Naive thymus-derived CD4-positive, alpha-beta T cell (primary cell): ENCODE measurements around the gene MEG3. TPM values are rescaled to one million over a fixed set of nuclear protein-coding genes. Genes with fewer than 3 reads are reported as not detected.

Source experiments
- ATAC-seq: fragments of 150-1000 bp; cut with Tn5 transposase; 2 replicates; pipeline ENCODE4 v1.10.0; 2021; ENCODE audit warnings: mild to moderate bottlenecking, moderate library complexity
- CTCF ChIA-PET: fragments of 350-600 bp; sonication (Branson Sonifier 250); formaldehyde crosslinking; loops from one replicate; lab custom pipeline; 2021; ENCODE audit warnings: antibody characterized with exemption; lab: Charles Lee
- POLR2A ChIA-PET: fragments of 350-600 bp; sonication (Branson Sonifier 250); formaldehyde crosslinking; loops from one replicate; lab custom pipeline; 2021; ENCODE audit warnings: antibody characterized with exemption, inconsistent platforms; lab: Charles Lee
- DNase-seq, 9 donors: peaks; one replicate each; pipeline versions ENCODE4 v3.0.0 to v3.0.0-alpha.2; 2020 to 2022; ENCODE audit warnings: mixed read lengths in 1 of 9
- H3K27ac ChIP-seq: one replicate; pipeline ENCODE4 v1.7.0; 2013; ENCODE audit warnings: mild to moderate bottlenecking, low read depth, low read length, moderate library complexity
- H3K27me3 ChIP-seq, 2 donors: one replicate each; pipeline ENCODE4 v1.7.0; 2013; ENCODE audit warnings: low read length in 2 of 2, mild to moderate bottlenecking in 2 of 2, moderate library complexity in 2 of 2; ENCODE audit not compliant: control insufficient read depth in 2 of 2, insufficient read depth in 2 of 2
- H3K36me3 ChIP-seq, 3 experiments: 1 replicate in 2 of 3; 2 replicates in 1 of 3; pipeline ENCODE4 v1.7.0; 2013; ENCODE audit warnings: low read length in 3 of 3, mild to moderate bottlenecking in 3 of 3, moderate library complexity in 1 of 3; ENCODE audit not compliant: insufficient read depth in 3 of 3, control insufficient read depth in 2 of 3
- H3K4me1 ChIP-seq, 2 donors: one replicate each; pipeline ENCODE4 v1.7.0; 2013; ENCODE audit warnings: low read length in 2 of 2, mild to moderate bottlenecking in 2 of 2, moderate library complexity in 1 of 2; ENCODE audit not compliant: control insufficient read depth in 2 of 2, insufficient read depth in 2 of 2
- H3K4me3 ChIP-seq: 2 replicates; pipeline ENCODE4 v1.7.0; 2013; ENCODE audit warnings: mild to moderate bottlenecking, low read length
- H3K9me3 ChIP-seq, 3 experiments: 1 replicate in 2 of 3; 2 replicates in 1 of 3; pipeline ENCODE4 v1.7.0; 2013; ENCODE audit warnings: low read length in 3 of 3; ENCODE audit not compliant: control insufficient read depth in 2 of 3
- H3K27ac Mint-ChIP-seq, 9 donors: one replicate each; pipeline ENCODE4 v1.8.0; 2020 to 2022; ENCODE audit warnings: mixed read lengths in 9 of 9, mild to moderate bottlenecking in 8 of 9, moderate library complexity in 5 of 9, inconsistent platforms in 2 of 9
- H3K27me3 Mint-ChIP-seq, 5 donors: one replicate each; pipeline ENCODE4 v1.8.0; 2021 to 2022; ENCODE audit warnings: mixed read lengths in 5 of 5, mild to moderate bottlenecking in 1 of 5
- H3K36me3 Mint-ChIP-seq, 5 donors: one replicate each; pipeline ENCODE4 v1.8.0; 2020 to 2022; ENCODE audit warnings: mixed read lengths in 5 of 5, mild to moderate bottlenecking in 3 of 5, inconsistent platforms in 1 of 5
- H3K4me1 Mint-ChIP-seq, 7 donors: one replicate each; pipeline ENCODE4 v1.8.0; 2020 to 2022; ENCODE audit warnings: mixed read lengths in 7 of 7, mild to moderate bottlenecking in 3 of 7, inconsistent platforms in 1 of 7
- H3K4me3 Mint-ChIP-seq, 10 donors: one replicate each; pipeline ENCODE4 v1.8.0; 2020 to 2022; ENCODE audit warnings: mild to moderate bottlenecking in 10 of 10, mixed read lengths in 10 of 10, moderate library complexity in 6 of 10, inconsistent platforms in 2 of 10
- H3K9me3 Mint-ChIP-seq, 11 donors: one replicate each; pipeline ENCODE4 v1.8.0; 2020 to 2022; ENCODE audit warnings: mixed read lengths in 11 of 11, mild to moderate bottlenecking in 4 of 11, inconsistent platforms in 1 of 11, moderate library complexity in 1 of 11
- intact Hi-C, 2 donors: fragments of 100-400 bp; cut with micrococcal nuclease; formaldehyde crosslinking; loops; one replicate each; pipeline ENCODE4 v1.15.1; 2023
- polyA plus RNA-seq, 2 donors: library from polyadenylated mRNA; unstranded; fragments of 300-500 nt; fragmentation: Illumina TruSeq; gene quantifications; one replicate each; pipeline ENCODE4 v1.2.3, GENCODE V29; 2021
- total RNA-seq, 6 experiments: library from RNA in 5 of 6; stranded (reverse) in 5 of 6; gene quantifications; 1 replicate in 5 of 6; 2 replicates in 1 of 6; pipeline ENCODE4 v1.2.3 and lab custom pipeline; 2021 to 2026

The MEG3 gene
- total and polyA plus RNA-seq, 7 experiments from 2014 or later: 0.80 to 2.4 TPM; not detected in 5

DNA sequence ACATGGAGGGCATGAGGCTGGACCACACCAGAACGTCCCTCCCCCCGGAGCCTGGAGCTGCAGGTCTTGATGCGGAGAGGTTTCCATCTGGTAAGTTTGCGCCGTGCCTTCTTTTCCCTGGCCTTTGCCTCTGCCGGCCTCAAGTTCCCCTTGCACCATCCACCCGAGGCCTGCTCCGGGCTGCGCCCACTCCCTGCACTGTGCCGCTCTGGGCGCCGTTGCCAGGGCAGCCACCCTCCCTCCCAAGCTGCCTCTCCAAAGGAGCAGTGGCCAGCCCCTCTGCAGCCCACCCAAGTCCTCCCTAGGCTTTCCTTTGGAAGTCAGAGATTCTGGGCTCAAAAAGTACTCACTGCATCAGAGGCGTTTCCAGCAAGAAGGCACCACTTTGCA, 46.2 kb upstream of the MEG3 start:
- no peak overlapping the region for H3K27ac ChIP-seq
- Mint-ChIP-seq H3K9me3 (no peaks in the 10 kb centered on the region), H3K4me3 (no peak overlapping the region), H3K27ac (no peak overlapping the region), H3K36me3 (no peaks in the 10 kb centered on the region), H3K27me3 (peaks cover 0 to 4% (median 0%) of the 10 kb centered on the region in 5 donors), H3K4me1 (no peaks in the 10 kb centered on the region)
- intact Hi-C loops: no loop called here
- ATAC-seq (no peak), DNase-seq (no peak)
- no peaks in the 10 kb centered on the region for H3K36me3 ChIP-seq
- no peaks in the 10 kb centered on the region for H3K27me3 ChIP-seq
- no peaks in the 10 kb centered on the region for H3K9me3 ChIP-seq
- ChIA-PET CTCF (no interaction called here), POLR2A (no interaction called here)
- no peak overlapping the region for H3K4me3 ChIP-seq
- no peaks in the 10 kb centered on the region for H3K4me1 ChIP-seq

DNA sequence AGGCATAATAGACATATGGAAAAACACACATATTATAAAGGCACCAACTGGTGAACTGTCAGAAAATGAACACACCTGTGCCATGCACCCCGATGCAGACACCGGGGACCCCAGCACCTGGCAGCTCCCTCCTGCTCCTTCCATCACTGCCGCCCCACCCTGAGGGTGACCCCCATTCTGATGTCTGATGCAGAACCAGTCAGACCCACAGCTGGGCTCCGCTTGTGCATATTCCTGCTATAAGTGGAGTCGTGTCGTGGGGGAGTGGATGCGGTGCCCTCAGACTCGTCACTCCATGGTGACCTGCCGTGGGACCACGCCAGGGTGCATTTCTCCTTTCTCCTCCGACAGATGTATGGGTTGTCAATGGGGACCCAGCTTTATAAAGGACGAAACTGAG, 45.7 kb upstream of the MEG3 start:
- no peak for DNase-seq

DNA sequence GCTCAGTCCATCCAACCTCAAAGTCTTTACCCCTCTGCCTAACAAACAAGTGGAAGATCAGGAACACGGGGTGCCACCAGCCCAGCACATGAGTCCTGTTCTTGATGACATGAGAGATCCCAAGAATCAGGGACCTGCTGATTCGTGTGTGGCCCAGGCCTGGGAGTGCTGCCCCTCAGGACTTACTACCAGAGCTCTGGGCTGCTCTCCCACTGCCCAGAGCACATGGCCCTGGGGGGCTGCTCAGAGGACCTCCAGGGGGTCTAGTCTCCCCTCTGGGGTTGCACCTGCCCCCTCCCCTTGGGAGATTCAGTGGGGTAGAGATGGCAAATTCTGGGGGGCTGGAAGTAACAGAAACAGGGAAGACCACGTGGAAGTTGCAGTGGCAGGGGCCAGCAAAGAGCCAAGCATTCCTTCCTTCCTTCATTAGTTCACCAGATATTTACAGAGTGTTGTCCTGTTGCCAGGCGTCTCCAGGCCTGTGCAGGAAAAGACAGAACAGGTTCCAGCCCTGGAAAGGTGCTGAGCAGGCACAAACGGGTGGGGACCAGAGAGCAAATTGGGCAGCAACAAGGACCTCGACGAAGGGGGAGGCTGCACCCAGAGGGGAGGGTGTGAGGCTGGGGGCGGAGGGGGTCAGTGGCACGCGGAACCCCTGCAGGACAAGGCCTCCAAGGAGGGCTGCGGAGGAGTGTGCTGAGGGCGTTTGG, 45.1 kb upstream of the MEG3 start:
- Mint-ChIP-seq H3K9me3 (no peaks in the 10 kb centered on the region), H3K36me3 (no peaks in the 10 kb centered on the region), H3K4me1 (no peaks in the 10 kb centered on the region), H3K27me3 (peaks cover 0 to 4% (median 0%) of the 10 kb centered on the region in 5 donors), H3K4me3 (no peak overlapping the region), H3K27ac (no peak overlapping the region)
- DNase-seq (no peak), ATAC-seq (no peak)
- POLR2A ChIA-PET: no interaction called here
- intact Hi-C loops: no loop called here
- Histone ChIP-seq H3K27me3 (no peaks in the 10 kb centered on the region), H3K9me3 (no peaks in the 10 kb centered on the region), H3K4me3 (no peak overlapping the region), H3K36me3 (no peaks in the 10 kb centered on the region), H3K4me1 (no peaks in the 10 kb centered on the region), H3K27ac (no peak overlapping the region)
- CTCF ChIA-PET: no interaction called here

More for the DNA sequence above, 45.7 kb upstream of the MEG3 start:
- no peak overlapping the region for H3K4me3 Mint-ChIP-seq
- H3K9me3 ChIP-seq: no peaks in the 10 kb centered on the region
- H3K27ac ChIP-seq: no peak overlapping the region
- ChIA-PET POLR2A (no interaction called here), CTCF (no interaction called here)
- H3K4me1 ChIP-seq: no peaks in the 10 kb centered on the region
- no peak overlapping the region for H3K4me3 ChIP-seq
- H3K4me1 Mint-ChIP-seq: no peaks in the 10 kb centered on the region
- no peaks in the 10 kb centered on the region for H3K27me3 ChIP-seq
- no peaks in the 10 kb centered on the region for H3K9me3 Mint-ChIP-seq
- no peaks in the 10 kb centered on the region for H3K36me3 Mint-ChIP-seq
- H3K36me3 ChIP-seq: no peaks in the 10 kb centered on the region
- no peak for ATAC-seq
- no peak overlapping the region for H3K27ac Mint-ChIP-seq
- peaks cover 0 to 4% (median 0%) of the 10 kb centered on the region in 5 donors for H3K27me3 Mint-ChIP-seq
- intact Hi-C loops: no loop called here

DNA sequence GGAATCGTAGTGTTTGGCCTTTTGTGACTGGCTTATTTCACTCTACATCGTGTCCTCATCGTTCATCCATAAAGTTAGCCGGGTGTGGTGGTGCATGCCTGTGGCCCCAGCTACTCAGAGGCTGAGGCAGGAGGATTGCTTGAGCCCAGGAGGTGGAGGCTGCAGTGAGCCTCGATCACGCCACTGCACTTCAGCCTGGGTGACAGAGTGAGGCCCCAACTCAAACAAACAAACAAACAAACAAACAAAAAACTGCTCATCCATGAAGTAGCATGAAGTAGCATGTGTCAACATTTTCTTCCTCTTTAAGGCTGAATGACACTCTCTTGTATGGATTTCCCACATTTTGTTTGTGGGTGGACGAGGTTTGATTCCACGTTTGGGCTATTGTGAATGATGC, 44.0 kb upstream of the MEG3 start:
- peaks cover 0 to 4% (median 0%) of the 10 kb centered on the region in 5 donors for H3K27me3 Mint-ChIP-seq
- no peaks in the 10 kb centered on the region for H3K9me3 ChIP-seq
- H3K36me3 ChIP-seq: no peaks in the 10 kb centered on the region
- intact Hi-C loops: no loop called here
- no peaks in the 10 kb centered on the region for H3K27me3 ChIP-seq
- no peaks in the 10 kb centered on the region for H3K36me3 Mint-ChIP-seq
- H3K27ac Mint-ChIP-seq: no peak overlapping the region
- no peak for ATAC-seq
- H3K4me1 ChIP-seq: no peaks in the 10 kb centered on the region
- no peak overlapping the region for H3K27ac ChIP-seq
- no peak overlapping the region for H3K4me3 Mint-ChIP-seq
- CTCF ChIA-PET: no interaction called here
- no peaks in the 10 kb centered on the region for H3K4me1 Mint-ChIP-seq
- H3K9me3 Mint-ChIP-seq: peaks cover 0 to 2% (median 0%) of the 10 kb centered on the region in 11 donors
- DNase-seq: no peak
- POLR2A ChIA-PET: no interaction called here
- H3K4me3 ChIP-seq: no peak overlapping the region

DNA sequence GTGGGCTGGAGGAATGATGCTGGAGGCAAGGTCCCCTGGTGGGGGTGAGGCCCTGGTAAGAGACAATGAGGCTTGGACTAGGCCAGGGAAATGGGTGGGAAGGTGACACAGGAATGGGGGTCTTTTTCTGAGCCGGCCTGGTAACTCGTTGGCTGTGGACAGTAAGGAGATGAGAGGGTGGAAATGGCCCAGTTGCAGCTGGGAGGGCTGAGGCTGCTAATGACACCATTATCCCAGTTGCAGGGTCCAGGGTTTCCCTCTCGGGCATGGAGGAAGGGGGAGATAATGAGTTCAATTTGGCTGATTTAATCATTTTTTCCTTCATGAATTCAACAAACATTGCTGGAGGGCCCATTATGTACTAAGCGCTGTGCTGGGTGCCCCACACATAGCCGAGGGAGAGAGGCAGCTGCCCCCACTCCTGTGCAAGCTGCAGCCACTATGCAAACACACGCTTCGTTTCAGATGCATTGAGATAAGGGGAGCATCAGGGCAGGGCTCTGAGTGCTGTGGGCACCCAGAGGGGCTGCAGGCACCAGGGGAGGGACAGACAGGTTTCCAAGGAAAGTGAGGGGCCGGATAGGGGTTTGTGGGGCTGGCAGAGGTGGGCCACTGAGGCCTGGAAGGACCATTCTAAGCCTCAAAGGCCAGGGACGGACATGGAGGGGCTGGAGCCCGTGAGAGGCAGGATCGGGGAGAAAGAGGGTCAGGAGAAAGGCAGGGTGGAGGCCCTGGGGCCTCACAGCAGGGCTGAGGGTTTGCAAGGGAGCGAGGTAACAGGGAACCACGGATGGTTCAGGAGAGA, 43.2 kb upstream of the MEG3 start:
- Histone ChIP-seq H3K9me3 (no peaks in the 10 kb centered on the region), H3K27ac (no peak overlapping the region), H3K4me3 (no peak overlapping the region), H3K36me3 (no peaks in the 10 kb centered on the region), H3K27me3 (no peaks in the 10 kb centered on the region), H3K4me1 (no peaks in the 10 kb centered on the region)
- ChIA-PET POLR2A (no interaction called here), CTCF (no interaction called here)
- no peak overlapping the region for H3K4me3 Mint-ChIP-seq
- peaks cover 0 to 2% (median 0%) of the 10 kb centered on the region in 11 donors for H3K9me3 Mint-ChIP-seq
- peaks cover 0 to 4% (median 0%) of the 10 kb centered on the region in 5 donors for H3K27me3 Mint-ChIP-seq
- no peaks in the 10 kb centered on the region for H3K4me1 Mint-ChIP-seq
- H3K27ac Mint-ChIP-seq: peak overlapping the region in 1 of 9 donors; percentile 20
- no peak for DNase-seq
- no peaks in the 10 kb centered on the region for H3K36me3 Mint-ChIP-seq
- intact Hi-C loops: no loop called here
- ATAC-seq: no peak

DNA sequence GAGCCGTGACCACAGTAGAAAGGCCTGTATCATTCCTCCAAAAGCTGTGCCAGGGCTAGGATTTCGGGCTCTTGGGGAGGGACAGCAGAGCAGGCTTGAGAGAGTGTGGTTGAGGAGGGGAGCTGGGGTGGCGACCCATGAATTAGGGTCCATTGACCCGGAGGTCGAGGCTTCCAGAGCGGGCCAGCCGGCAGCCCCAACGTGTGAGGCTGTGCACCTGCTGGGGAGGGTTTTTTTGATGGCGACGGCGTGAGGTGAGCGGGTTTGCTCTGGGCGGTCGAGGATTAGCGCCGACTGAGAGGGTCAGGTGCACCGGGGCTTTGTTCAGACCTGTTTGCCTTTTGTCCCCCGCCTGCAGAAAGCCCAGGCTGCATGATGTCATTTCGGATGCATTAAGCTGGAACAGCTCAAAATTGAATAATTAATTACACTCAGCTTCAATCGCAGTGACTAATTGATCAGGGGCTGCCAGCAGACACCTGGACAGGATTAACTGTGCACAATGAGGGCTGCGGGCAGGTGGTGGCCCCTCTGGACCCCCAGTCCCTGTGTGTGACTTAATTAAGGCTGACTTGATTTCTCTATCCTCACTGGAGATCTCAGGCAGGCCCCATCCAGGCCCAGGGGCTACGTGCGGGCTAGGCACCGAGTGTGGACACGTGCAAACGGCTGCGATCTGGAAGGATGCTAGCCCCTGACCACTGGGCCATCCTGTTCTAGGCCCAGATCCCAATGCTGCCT, 42.1 kb upstream of the MEG3 start:
- intact Hi-C loops: no loop called here
- Mint-ChIP-seq H3K4me1 (peaks cover 0 to 2% (median 0%) of the 10 kb centered on the region in 7 donors), H3K9me3 (peaks cover 0 to 2% (median 0%) of the 10 kb centered on the region in 11 donors), H3K27ac (no peak overlapping the region), H3K27me3 (peaks cover 0 to 15% (median 9%) of the 10 kb centered on the region in 5 donors), H3K36me3 (no peaks in the 10 kb centered on the region), H3K4me3 (no peak overlapping the region)
- no peaks in the 10 kb centered on the region for H3K4me1 ChIP-seq
- ATAC-seq (no peak), DNase-seq (no peak)
- H3K4me3 ChIP-seq: no peak overlapping the region
- no peaks in the 10 kb centered on the region for H3K9me3 ChIP-seq
- no peaks in the 10 kb centered on the region for H3K36me3 ChIP-seq
- H3K27me3 ChIP-seq: no peaks in the 10 kb centered on the region
- no peak overlapping the region for H3K27ac ChIP-seq
- ChIA-PET CTCF (no interaction called here), POLR2A (no interaction called here)
